Breast epithelium (tissue), 4 donors: Measurements from ENCODE around the gene TATDN2. TPM values are rescaled to one million over a fixed set of nuclear protein-coding genes. Genes with fewer than 3 reads are reported as not detected.
"Not testable (repeated sequence)": the region's sequence is repeated elsewhere in the genome, so short reads cannot be mapped to it uniquely, and the experiment has no call there.

ENCODE experiments used
- DNase-seq, 2 donors: peaks; one replicate each; pipeline ENCODE4 v3.0.0-alpha.2; 2019; ENCODE audit warnings: low spot score in 2 of 2
- H3K27ac ChIP-seq, 2 donors: fragments of 200-600 bp; sonication (generic) in 1 of 2; one replicate each; pipeline ENCODE4 v1.5.1; 2016 to 2019; ENCODE audit warnings: mild to moderate bottlenecking in 1 of 2
- H3K27me3 ChIP-seq, 2 donors: fragments of 200-600 bp; sonication (generic) in 1 of 2; one replicate each; pipeline versions ENCODE4 v1.5.1 to v1.6.0; 2017 to 2019; ENCODE audit warnings: control low read depth in 1 of 2, mild to moderate bottlenecking in 1 of 2
- H3K36me3 ChIP-seq: fragments of 200-600 bp; one replicate; pipeline ENCODE4 v1.5.1; 2019
- H3K4me1 ChIP-seq, 2 donors: fragments of 200-600 bp; sonication (generic); one replicate each; pipeline ENCODE4 v1.5.1; 2016 to 2019; ENCODE audit warnings: control low read depth in 1 of 2
- H3K4me3 ChIP-seq, 3 donors: fragments of 200-600 bp; sonication (generic); 1 replicate in 2 of 3; 2 replicates in 1 of 3; pipeline ENCODE4 v1.5.1; 2016 to 2019; ENCODE audit warnings: mild to moderate bottlenecking in 3 of 3, moderate library complexity in 2 of 3
- H3K9me3 ChIP-seq, 2 donors: fragments of 200-600 bp; sonication (generic) in 1 of 2; one replicate each; pipeline ENCODE4 v1.5.1; 2016 to 2019; ENCODE audit warnings: control low read depth in 1 of 2
- POLR2A ChIP-seq: fragments of 450-650 bp; IDR thresholded peaks from one replicate; pipeline ENCODE4 v1.6.1; 2016; ENCODE audit warnings: antibody characterized with exemption, mild to moderate bottlenecking, moderate library complexity
- POLR2AphosphoS5 ChIP-seq, 3 donors: sonication (generic); formaldehyde crosslinking; IDR thresholded peaks; one replicate each; pipeline ENCODE4 v1.6.1; 2017; ENCODE audit warnings: antibody characterized with exemption in 3 of 3
- intact Hi-C: fragments of 100-400 bp; cut with DNase I; formaldehyde crosslinking; loops from one replicate; pipeline ENCODE4 v1.15.1; 2023; ENCODE audit warnings: low total_unique reads
- total RNA-seq, 3 donors: library from RNA; depleted of rRNA; stranded (reverse); fragments of >200 nt; gene quantifications; one replicate each; pipeline ENCODE4 v1.1.0, GENCODE V29; 2016
- TF ChIP-seq, protein P1 (sequence below), 3 donors: fragments of 450-650 bp; IDR thresholded peaks; one replicate each; pipeline ENCODE4 v1.5.1; 2016 to 2017; ENCODE audit warnings: antibody characterized with exemption in 3 of 3, mild to moderate bottlenecking in 3 of 3, moderate library complexity in 3 of 3

Gene TATDN2
- total RNA-seq, 3 donors from 2014 or later, result 14.6 to 19.3 (median 18.7) TPM

DNA sequence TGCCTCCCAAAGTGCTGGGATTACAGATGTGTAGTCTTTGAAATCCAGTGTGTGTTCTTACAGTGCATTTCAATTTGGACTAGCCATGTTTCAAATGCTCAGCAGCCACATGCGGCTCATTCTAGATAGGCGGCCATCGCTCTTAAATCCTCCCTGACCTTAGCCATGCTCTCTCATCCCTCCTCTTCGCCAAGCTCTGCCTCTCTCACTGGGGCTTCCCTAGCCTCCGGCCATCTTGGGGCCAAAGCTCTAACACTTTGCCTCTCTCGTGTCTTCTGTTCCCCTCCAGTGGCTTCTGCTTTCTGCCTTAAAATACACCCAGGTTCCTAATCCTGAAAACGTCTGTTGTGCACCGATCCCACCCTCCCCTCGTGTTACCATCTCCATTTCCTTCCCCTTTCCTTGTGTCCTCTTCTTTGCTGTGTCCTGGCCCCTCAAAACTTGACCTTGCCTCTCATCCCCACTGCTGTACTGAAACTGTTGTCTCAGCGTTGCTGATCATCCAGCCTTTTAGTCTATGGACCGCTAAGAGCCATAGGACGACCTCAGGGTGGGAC lies 45.8 kb downstream of the TATDN2 start:
- intact Hi-C loops, result no loop called here
- no peak overlapping the region for H3K4me3 ChIP-seq
- DNase-seq, result no peak
- no peaks in the 10 kb centered on the region for H3K27me3 ChIP-seq
- no peaks in the 10 kb centered on the region for H3K4me1 ChIP-seq
- no peaks in the 10 kb centered on the region for H3K36me3 ChIP-seq
- H3K9me3 ChIP-seq, result no peaks in the 10 kb centered on the region
- H3K27ac ChIP-seq, result no peak overlapping the region
- TF ChIP-seq, protein P1, sequence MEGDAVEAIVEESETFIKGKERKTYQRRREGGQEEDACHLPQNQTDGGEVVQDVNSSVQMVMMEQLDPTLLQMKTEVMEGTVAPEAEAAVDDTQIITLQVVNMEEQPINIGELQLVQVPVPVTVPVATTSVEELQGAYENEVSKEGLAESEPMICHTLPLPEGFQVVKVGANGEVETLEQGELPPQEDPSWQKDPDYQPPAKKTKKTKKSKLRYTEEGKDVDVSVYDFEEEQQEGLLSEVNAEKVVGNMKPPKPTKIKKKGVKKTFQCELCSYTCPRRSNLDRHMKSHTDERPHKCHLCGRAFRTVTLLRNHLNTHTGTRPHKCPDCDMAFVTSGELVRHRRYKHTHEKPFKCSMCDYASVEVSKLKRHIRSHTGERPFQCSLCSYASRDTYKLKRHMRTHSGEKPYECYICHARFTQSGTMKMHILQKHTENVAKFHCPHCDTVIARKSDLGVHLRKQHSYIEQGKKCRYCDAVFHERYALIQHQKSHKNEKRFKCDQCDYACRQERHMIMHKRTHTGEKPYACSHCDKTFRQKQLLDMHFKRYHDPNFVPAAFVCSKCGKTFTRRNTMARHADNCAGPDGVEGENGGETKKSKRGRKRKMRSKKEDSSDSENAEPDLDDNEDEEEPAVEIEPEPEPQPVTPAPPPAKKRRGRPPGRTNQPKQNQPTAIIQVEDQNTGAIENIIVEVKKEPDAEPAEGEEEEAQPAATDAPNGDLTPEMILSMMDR (IDR thresholded peaks at IDR 0.05), result no peak
- no peak for TF ChIP-seq POLR2AphosphoS5 (IDR thresholded peaks at IDR 0.05)
- TF ChIP-seq POLR2A, result no peak

DNA sequence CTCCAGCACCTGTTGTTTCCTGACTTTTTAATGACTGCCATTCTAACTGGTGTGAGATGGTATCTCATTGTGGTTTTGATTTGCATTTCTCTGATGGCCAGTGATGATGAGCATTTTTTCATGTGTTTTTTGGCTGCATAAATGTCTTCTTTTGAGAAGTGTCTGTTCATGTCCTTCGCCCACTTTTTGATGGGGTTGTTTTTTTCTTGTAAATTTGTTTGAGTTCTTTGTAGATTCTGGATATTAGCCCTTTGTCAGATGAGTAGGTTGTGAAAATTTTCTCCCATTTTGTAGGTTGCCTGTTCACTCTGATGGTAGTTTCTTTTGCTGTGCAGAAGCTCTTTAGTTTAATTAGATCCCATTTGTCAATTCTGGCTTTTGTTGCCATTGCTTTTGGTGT lies 49.8 kb downstream of the TATDN2 start:
- DNase-seq, H3K36me3 ChIP-seq, H3K27ac ChIP-seq, H3K9me3 ChIP-seq, intact Hi-C loops, H3K4me3 ChIP-seq, H3K4me1 ChIP-seq, H3K27me3 ChIP-seq: not testable (repeated sequence)

DNA sequence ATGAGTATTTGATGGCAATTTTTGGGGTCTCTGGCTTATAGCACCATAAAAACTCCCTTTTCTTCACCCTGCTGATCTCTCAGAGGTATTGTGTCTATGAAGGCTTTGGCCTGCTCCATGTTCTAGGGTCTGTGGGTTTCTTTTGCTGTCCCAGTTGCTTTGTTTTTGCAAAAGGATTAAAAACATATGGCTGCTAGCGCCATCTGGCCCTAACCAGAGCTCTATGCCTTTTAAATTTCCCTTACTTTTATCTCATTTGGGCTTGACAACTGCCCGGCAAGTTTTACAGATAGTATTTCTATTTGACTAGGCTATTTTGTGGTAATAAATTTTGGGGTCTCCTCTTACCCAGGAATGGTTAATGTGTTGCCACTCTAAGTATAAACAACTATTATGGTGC lies 50.9 kb downstream of the TATDN2 start:
- Histone ChIP-seq H3K36me3 (no peaks in the 10 kb centered on the region), H3K4me3 (no peak overlapping the region)

DNA sequence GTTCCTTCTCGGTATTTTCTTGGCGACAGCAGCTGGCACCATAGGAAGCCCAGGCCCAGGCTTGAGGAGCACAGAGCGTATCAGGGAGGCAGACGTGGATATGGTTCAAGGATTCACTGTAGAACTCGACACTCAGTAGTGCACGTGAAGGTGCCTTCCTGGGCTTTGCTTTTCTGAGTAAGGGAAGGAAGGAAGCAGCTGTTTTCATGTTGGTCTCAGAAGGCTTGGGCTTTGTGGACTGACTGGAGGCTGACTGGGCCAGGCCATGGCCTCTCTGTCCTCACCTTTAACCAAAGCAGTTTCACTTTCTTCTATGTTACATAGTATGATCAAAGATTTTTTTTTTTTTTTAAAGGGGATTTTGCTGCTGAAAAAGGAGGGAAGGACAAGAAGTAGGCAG lies 51.4 kb downstream of the TATDN2 start:
- no peak for DNase-seq
- no peaks in the 10 kb centered on the region for H3K36me3 ChIP-seq

More for the DNA sequence above, 50.9 kb downstream of the TATDN2 start:
- no peaks in the 10 kb centered on the region for H3K4me1 ChIP-seq
- H3K27me3 ChIP-seq, result no peaks in the 10 kb centered on the region
- DNase-seq, result no peak
- no peak overlapping the region for H3K27ac ChIP-seq
- intact Hi-C loops, result no loop called here
- TF ChIP-seq POLR2A, result no peak
- TF ChIP-seq POLR2AphosphoS5 (IDR thresholded peaks at IDR 0.05), result no peak
- TF ChIP-seq, protein P1 (IDR thresholded peaks at IDR 0.05), result no peak
- no peaks in the 10 kb centered on the region for H3K9me3 ChIP-seq

DNA sequence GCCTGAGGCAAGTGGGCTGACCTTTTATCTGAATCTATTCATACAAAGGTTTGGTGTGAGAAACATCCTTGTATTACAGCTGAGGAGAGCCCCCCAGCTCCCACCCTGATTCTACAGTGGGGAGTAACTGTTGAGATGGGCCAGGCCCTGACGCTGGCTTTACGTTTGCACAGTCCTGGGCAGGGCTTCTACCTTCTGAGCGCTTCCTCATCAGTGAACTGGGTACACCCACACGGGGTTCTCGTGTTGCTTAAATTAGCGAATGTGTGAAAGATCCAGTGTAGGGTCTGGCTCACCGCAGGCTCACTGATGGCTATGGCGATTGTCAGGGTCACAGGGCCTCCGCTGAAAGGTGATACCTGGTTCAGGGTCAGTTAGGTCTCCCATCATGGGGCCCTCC lies 51.8 kb downstream of the TATDN2 start:
- intact Hi-C loops, result no loop called here

More for the DNA sequence above, 51.4 kb downstream of the TATDN2 start:
- intact Hi-C loops, result no loop called here
- Histone ChIP-seq H3K27ac (peak overlapping the region in 1 of 2 donors; percentile 38), H3K9me3 (no peaks in the 10 kb centered on the region), H3K4me3 (no peak overlapping the region), H3K4me1 (no peaks in the 10 kb centered on the region), H3K27me3 (no peaks in the 10 kb centered on the region)
- TF ChIP-seq POLR2A, result no peak
- TF ChIP-seq, protein P1 (IDR thresholded peaks at IDR 0.05), result no peak
- TF ChIP-seq POLR2AphosphoS5 (IDR thresholded peaks at IDR 0.05), result no peak

More for the DNA sequence above, 51.8 kb downstream of the TATDN2 start:
- TF ChIP-seq, protein P1 (IDR thresholded peaks at IDR 0.05), result no peak
- TF ChIP-seq POLR2AphosphoS5 (IDR thresholded peaks at IDR 0.05) (no peak), POLR2A (no peak)
- no peaks in the 10 kb centered on the region for H3K4me1 ChIP-seq
- no peak for DNase-seq
- no peak overlapping the region for H3K4me3 ChIP-seq
- H3K27me3 ChIP-seq, result no peaks in the 10 kb centered on the region
- no peaks in the 10 kb centered on the region for H3K36me3 ChIP-seq
- no peak overlapping the region for H3K27ac ChIP-seq
- H3K9me3 ChIP-seq, result no peaks in the 10 kb centered on the region
